Panc1 (cell line): ENCODE results near the gene UBAC1.
"Not testable (repeated sequence)": the region's sequence is repeated elsewhere in the genome, so short reads cannot be mapped to it uniquely, and the experiment has no call there.

ENCODE experiments used
- CTCF ChIP-seq: fragments of 450-650 bp; IDR thresholded peaks from 2 replicates; pipeline ENCODE4 v1.5.1; 2017; ENCODE audit warnings: mild to moderate bottlenecking
- POLR2AphosphoS5 ChIP-seq: IDR thresholded peaks from 2 replicates; pipeline ENCODE4 v1.6.1; 2012; ENCODE audit warnings: mild to moderate bottlenecking, low read depth, low read length, moderate library complexity
- REST ChIP-seq, 2 experiments: IDR thresholded peaks; 2 replicates each; pipeline ENCODE4 v1.6.1; 2011 to 2012; ENCODE audit warnings: low read depth in 2 of 2, control low read depth in 1 of 2, low read length in 1 of 2, mild to moderate bottlenecking in 1 of 2, moderate library complexity in 1 of 2; ENCODE audit not compliant: insufficient read depth in 1 of 2
- SIN3A ChIP-seq: IDR thresholded peaks from 2 replicates; pipeline ENCODE4 v1.6.1; 2012; ENCODE audit warnings: low read depth, mild to moderate bottlenecking, low read length, moderate library complexity, borderline replicate concordance; ENCODE audit not compliant: insufficient read depth
- TCF7L2 ChIP-seq: IDR thresholded peaks from 2 replicates; pipeline ENCODE4 v1.6.1; 2011; ENCODE audit warnings: mild to moderate bottlenecking, low read depth, low read length, inconsistent platforms

GRCh38 chr9:135943604-135944003 is 17.6 kb downstream of the UBAC1 start:
- not testable (repeated sequence) for TF ChIP-seq CTCF; REST (IDR thresholded peaks at IDR 0.05; ENCODE audit: insufficient read depth in 1 of 2, low read depth in 2 of 2, low read length in 1 of 2); TCF7L2; POLR2AphosphoS5; SIN3A
